ENCODE data around the gene ANO6. TPM values are rescaled to one million over a fixed set of nuclear protein-coding genes. Genes with fewer than 3 reads are reported as not detected.

The ANO6 gene
- total and polyA plus RNA-seq, 8 donors, result 58.0 to 79.7 (median 66.1) TPM

DNA sequence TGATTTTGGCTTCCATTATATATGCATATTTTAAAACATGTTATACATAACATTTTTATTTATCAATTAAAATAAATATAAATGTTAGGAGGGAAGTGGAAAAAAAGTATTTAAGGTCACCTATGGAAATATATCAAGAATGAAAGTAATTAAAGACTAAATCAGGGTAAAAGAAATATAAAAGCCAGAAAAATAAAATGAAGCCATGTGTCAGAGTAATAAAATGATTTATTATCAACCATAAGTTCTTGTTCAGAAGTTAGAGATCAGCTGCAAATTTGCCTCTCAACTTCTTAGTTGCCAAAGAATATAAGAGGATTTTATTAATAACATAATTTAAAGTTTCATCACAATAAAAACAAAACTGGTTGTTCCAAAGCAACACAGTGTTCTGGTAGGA lies 121.9 kb downstream of the ANO6 start:
- H3K27ac ChIP-seq, result no peak overlapping the region
- DNase-seq (no peak), ATAC-seq (no peak)
- intact Hi-C loops (cut with DNase I), result no loop called here
- peaks cover 0 to 4% of the 10 kb centered on the region in 2 donors for H3K36me3 ChIP-seq
- no peaks in the 10 kb centered on the region for H3K27me3 ChIP-seq
- H3K4me1 ChIP-seq, result no peaks in the 10 kb centered on the region
- no peaks in the 10 kb centered on the region for H3K9me3 ChIP-seq
- no peak overlapping the region for H3K4me3 ChIP-seq
- TF ChIP-seq, protein P1, sequence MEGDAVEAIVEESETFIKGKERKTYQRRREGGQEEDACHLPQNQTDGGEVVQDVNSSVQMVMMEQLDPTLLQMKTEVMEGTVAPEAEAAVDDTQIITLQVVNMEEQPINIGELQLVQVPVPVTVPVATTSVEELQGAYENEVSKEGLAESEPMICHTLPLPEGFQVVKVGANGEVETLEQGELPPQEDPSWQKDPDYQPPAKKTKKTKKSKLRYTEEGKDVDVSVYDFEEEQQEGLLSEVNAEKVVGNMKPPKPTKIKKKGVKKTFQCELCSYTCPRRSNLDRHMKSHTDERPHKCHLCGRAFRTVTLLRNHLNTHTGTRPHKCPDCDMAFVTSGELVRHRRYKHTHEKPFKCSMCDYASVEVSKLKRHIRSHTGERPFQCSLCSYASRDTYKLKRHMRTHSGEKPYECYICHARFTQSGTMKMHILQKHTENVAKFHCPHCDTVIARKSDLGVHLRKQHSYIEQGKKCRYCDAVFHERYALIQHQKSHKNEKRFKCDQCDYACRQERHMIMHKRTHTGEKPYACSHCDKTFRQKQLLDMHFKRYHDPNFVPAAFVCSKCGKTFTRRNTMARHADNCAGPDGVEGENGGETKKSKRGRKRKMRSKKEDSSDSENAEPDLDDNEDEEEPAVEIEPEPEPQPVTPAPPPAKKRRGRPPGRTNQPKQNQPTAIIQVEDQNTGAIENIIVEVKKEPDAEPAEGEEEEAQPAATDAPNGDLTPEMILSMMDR (IDR thresholded peaks at IDR 0.05), result no peak

DNA sequence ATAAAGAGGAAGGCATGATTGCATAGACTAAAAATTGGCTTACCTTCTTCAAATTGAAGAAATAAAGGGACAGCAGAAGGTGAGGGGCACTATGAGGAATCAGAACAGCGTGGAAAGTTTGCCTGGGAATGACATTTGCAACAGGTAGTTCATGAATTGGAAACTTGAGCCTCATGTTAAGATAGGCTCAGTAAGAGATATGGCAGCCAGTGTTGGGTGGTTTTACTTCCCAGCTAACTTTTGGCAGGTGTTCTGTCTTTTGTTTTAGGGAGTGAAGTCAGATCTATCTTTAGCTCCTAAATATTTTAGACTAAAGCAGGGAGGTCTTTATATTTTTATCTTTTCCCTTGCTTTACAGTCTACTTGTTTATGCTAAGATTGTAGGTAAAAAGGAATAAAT lies 122.4 kb downstream of the ANO6 start:
- DNase-seq (no peak), ATAC-seq (no peak)
- intact Hi-C loops (cut with DNase I), result no loop called here

DNA sequence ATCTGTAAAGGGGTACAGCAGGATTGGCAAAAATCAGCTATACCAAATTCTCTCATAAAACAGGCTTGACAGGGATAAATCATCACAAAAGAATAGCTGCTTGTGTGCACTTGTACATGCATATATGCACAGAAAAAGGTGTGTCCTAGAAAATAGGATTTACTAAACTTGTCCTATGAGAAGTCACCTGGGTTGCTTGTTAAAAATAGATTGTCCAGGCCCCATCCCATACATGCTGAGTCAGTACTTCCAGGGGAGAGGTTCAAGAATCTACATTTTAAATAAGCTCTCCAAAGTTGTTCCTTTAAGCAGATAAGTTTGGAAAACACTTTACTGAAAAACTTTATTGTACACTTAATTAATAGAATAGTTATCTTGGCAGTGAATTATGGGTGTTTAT lies 123.1 kb downstream of the ANO6 start:
- H3K9me3 ChIP-seq, result no peaks in the 10 kb centered on the region
- H3K4me3 ChIP-seq, result no peak overlapping the region
- no peak overlapping the region for H3K27ac ChIP-seq
- intact Hi-C loops (cut with DNase I), result no loop called here
- no peaks in the 10 kb centered on the region for H3K27me3 ChIP-seq
- TF ChIP-seq, protein P1 (IDR thresholded peaks at IDR 0.05), result no peak
- ATAC-seq (no peak), DNase-seq (no peak)
- no peaks in the 10 kb centered on the region for H3K36me3 ChIP-seq
- H3K4me1 ChIP-seq, result no peaks in the 10 kb centered on the region

More for the DNA sequence above, 122.4 kb downstream of the ANO6 start:
- TF ChIP-seq, protein P1 (IDR thresholded peaks at IDR 0.05), result no peak
- Histone ChIP-seq H3K4me1 (no peaks in the 10 kb centered on the region), H3K4me3 (no peak overlapping the region), H3K27ac (no peak overlapping the region), H3K27me3 (no peaks in the 10 kb centered on the region), H3K9me3 (no peaks in the 10 kb centered on the region), H3K36me3 (no peaks in the 10 kb centered on the region)

DNA sequence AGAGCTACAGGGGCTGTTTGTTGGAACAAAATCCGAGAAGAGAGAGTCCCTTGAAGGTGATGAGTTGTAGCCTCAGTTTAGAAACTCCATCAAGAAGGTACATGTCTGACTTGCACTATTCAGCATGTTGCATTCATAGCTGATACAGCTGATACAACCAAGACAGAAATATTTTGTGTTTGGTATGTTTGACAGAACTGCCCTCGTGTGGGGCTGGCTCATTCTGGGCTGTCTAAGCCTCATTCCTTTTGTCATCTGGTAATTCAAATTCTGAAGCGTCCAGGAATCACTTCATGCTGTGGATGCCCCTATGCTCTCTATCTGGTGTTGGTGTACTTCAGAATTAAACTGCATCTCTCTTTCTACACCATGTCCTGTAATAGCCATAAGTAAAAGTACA lies 126.3 kb downstream of the ANO6 start:
- peaks cover 0 to 6% of the 10 kb centered on the region in 2 donors for H3K36me3 ChIP-seq
- H3K27me3 ChIP-seq, result no peaks in the 10 kb centered on the region
- no peak overlapping the region for H3K27ac ChIP-seq
- no peaks in the 10 kb centered on the region for H3K9me3 ChIP-seq
- intact Hi-C loops (cut with DNase I), result no loop called here
- no peaks in the 10 kb centered on the region for H3K4me1 ChIP-seq
- H3K4me3 ChIP-seq, result no peak overlapping the region
- no peak for DNase-seq
- no peak for ATAC-seq
- TF ChIP-seq, protein P1 (IDR thresholded peaks at IDR 0.05), result no peak

DNA sequence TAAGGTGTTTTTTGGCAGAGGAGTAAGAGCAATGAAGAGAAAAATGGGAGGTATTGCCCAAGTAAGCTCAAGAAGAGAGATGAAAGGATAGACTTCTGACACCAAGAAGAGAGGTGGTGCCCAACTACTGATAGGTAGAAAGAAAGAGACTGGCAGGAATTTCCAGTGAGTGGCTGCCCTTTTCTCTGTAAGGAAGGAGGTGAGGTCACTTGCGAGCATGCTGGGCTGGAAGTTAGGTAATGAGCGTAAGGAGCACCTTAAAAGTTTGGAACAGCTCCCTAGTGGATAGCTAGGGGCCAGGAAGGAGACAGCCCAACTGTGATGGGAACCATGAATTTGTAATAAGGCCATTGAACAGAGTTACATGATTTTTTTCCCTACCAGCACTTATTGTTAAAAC lies 127.0 kb downstream of the ANO6 start:
- H3K9me3 ChIP-seq, result no peaks in the 10 kb centered on the region
- no peak for ATAC-seq
- intact Hi-C loops (cut with DNase I), result no loop called here
- H3K4me1 ChIP-seq, result no peaks in the 10 kb centered on the region
- H3K4me3 ChIP-seq, result no peak overlapping the region
- no peaks in the 10 kb centered on the region for H3K27me3 ChIP-seq
- H3K27ac ChIP-seq, result no peak overlapping the region
- H3K36me3 ChIP-seq, result peaks cover 0 to 7% of the 10 kb centered on the region in 2 donors
- no peak for DNase-seq
- TF ChIP-seq, protein P1 (IDR thresholded peaks at IDR 0.05), result no peak
